ENCODE results near the gene SPI1.

Gene SPI1

DNA sequence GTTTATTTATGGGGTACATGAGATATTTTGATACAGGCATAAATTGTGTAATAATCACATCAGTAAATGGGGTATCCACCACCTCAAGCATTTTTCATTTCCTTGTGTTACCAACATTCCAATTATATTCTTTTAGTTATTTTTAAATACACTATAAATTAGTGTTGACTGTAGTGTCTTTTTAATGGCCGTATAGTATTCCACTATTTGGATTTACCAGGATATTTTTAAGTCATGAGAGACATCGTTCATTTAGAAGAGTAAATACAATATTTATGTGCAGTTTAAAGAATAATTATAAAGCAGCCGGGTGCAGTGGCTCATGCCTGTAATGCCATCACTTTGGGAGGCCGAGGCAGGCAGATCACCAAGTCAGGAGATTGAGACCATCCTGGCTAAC is 6.2 kb upstream of the SPI1 start:
- TF ChIP-seq EGR1 (IDR thresholded peaks at IDR 0.05) (no peak), ZBTB7A (IDR thresholded peaks at IDR 0.05; ENCODE audit: low read depth) (no peak), CREB1 (IDR thresholded peaks at IDR 0.05; ENCODE audit: low read depth) (no peak), EP300 (IDR thresholded peaks at IDR 0.05; ENCODE audit: borderline replicate concordance) (no peak), FOXM1 (IDR thresholded peaks at IDR 0.05; ENCODE audit: borderline replicate concordance, low read depth) (no peak), NFIC (IDR thresholded peaks at IDR 0.05) (no peak), YY1 (IDR thresholded peaks at IDR 0.05; ENCODE audit: low read depth) (no peak), TCF12 (IDR thresholded peaks at IDR 0.05; ENCODE audit: low read depth) (no peak), TAF1 (IDR thresholded peaks at IDR 0.05; ENCODE audit: low read depth) (no peak), TEAD4 (IDR thresholded peaks at IDR 0.05) (no peak)
- TF ChIP-seq, protein P1, sequence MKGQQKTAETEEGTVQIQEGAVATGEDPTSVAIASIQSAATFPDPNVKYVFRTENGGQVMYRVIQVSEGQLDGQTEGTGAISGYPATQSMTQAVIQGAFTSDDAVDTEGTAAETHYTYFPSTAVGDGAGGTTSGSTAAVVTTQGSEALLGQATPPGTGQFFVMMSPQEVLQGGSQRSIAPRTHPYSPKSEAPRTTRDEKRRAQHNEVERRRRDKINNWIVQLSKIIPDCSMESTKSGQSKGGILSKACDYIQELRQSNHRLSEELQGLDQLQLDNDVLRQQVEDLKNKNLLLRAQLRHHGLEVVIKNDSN (IDR thresholded peaks at IDR 0.05), result no peak
- TF ChIP-seq, protein P2, sequence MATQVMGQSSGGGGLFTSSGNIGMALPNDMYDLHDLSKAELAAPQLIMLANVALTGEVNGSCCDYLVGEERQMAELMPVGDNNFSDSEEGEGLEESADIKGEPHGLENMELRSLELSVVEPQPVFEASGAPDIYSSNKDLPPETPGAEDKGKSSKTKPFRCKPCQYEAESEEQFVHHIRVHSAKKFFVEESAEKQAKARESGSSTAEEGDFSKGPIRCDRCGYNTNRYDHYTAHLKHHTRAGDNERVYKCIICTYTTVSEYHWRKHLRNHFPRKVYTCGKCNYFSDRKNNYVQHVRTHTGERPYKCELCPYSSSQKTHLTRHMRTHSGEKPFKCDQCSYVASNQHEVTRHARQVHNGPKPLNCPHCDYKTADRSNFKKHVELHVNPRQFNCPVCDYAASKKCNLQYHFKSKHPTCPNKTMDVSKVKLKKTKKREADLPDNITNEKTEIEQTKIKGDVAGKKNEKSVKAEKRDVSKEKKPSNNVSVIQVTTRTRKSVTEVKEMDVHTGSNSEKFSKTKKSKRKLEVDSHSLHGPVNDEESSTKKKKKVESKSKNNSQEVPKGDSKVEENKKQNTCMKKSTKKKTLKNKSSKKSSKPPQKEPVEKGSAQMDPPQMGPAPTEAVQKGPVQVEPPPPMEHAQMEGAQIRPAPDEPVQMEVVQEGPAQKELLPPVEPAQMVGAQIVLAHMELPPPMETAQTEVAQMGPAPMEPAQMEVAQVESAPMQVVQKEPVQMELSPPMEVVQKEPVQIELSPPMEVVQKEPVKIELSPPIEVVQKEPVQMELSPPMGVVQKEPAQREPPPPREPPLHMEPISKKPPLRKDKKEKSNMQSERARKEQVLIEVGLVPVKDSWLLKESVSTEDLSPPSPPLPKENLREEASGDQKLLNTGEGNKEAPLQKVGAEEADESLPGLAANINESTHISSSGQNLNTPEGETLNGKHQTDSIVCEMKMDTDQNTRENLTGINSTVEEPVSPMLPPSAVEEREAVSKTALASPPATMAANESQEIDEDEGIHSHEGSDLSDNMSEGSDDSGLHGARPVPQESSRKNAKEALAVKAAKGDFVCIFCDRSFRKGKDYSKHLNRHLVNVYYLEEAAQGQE (IDR thresholded peaks at IDR 0.05; ENCODE audit: low read depth), result no peak
- TF ChIP-seq, protein P3, sequence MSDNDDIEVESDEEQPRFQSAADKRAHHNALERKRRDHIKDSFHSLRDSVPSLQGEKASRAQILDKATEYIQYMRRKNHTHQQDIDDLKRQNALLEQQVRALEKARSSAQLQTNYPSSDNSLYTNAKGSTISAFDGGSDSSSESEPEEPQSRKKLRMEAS (IDR thresholded peaks at IDR 0.05), result no peak

DNA sequence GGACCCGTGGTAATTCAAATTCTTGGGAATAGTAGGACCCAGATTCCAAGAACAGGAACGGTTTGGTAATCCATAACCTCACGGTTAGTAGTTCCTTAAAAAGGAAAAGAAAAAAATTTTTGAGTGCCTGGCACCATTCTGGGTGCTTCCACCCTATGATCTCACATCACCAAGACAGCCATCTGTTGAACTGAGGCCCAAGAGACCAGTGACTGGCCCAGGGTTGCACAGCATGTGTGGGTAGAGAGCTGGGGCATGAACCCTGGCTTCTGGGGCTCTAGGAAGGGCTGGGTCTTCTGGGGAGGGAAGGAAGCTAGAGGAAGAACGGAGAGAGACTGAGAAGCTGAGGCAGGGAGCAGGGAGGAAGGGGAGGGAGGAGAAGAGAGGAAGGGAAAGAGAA is 4.7 kb upstream of the SPI1 start:
- TF ChIP-seq TCF12 (IDR thresholded peaks at IDR 0.05; ENCODE audit: low read depth), result no peak
- TF ChIP-seq TAF1 (IDR thresholded peaks at IDR 0.05; ENCODE audit: low read depth), result no peak
- TF ChIP-seq, protein P1 (IDR thresholded peaks at IDR 0.05), result no peak
- TF ChIP-seq YY1 (IDR thresholded peaks at IDR 0.05; ENCODE audit: low read depth), result no peak
- no peak for TF ChIP-seq FOXM1 (IDR thresholded peaks at IDR 0.05; ENCODE audit: borderline replicate concordance, low read depth)
- TF ChIP-seq EGR1 (IDR thresholded peaks at IDR 0.05), result no peak
- TF ChIP-seq NFIC (IDR thresholded peaks at IDR 0.05), result no peak
- TF ChIP-seq RAD21 (IDR thresholded peaks at IDR 0.05; ENCODE audit: low read depth), result no peak
- no peak for TF ChIP-seq CREB1 (IDR thresholded peaks at IDR 0.05; ENCODE audit: low read depth)
- TF ChIP-seq CEBPB (IDR thresholded peaks at IDR 0.05), result no peak
- TF ChIP-seq TEAD4 (IDR thresholded peaks at IDR 0.05), result no peak
- TF ChIP-seq, protein P2 (IDR thresholded peaks at IDR 0.05; ENCODE audit: low read depth), result no peak
- TF ChIP-seq ZBTB7A (IDR thresholded peaks at IDR 0.05; ENCODE audit: low read depth), result no peak
- TF ChIP-seq EP300 (IDR thresholded peaks at IDR 0.05; ENCODE audit: borderline replicate concordance), result no peak

DNA sequence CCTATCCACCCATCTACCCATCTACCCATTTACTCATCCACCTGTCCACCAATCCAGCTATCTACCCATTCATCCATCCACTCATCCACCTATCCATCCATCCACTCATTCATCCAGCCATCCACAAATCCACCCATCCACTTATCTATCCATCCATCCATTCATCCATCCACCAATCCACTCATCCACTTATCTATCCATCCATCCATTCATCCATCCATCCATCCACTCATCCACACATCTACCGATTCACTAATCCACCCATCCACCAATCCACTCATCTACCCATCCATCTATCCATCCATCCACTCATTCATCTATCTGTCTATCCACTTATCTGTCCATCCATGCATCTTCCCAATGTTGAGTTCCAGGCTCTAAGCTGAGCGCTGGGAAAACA is 1.7 kb upstream of the SPI1 start:
- TF ChIP-seq EGR1 (IDR thresholded peaks at IDR 0.05) (no peak), NFIC (IDR thresholded peaks at IDR 0.05) (no peak), CREB1 (IDR thresholded peaks at IDR 0.05; ENCODE audit: low read depth) (no peak), CEBPB (IDR thresholded peaks at IDR 0.05) (no peak), TCF12 (IDR thresholded peaks at IDR 0.05; ENCODE audit: low read depth) (no peak), TEAD4 (IDR thresholded peaks at IDR 0.05) (no peak), YY1 (IDR thresholded peaks at IDR 0.05; ENCODE audit: low read depth) (no peak), TAF1 (IDR thresholded peaks at IDR 0.05; ENCODE audit: low read depth) (no peak)
- TF ChIP-seq, protein P1 (IDR thresholded peaks at IDR 0.05), result no peak
- TF ChIP-seq, protein P2 (IDR thresholded peaks at IDR 0.05; ENCODE audit: low read depth), result no peak
- TF ChIP-seq, protein P3 (IDR thresholded peaks at IDR 0.05), result no peak

DNA sequence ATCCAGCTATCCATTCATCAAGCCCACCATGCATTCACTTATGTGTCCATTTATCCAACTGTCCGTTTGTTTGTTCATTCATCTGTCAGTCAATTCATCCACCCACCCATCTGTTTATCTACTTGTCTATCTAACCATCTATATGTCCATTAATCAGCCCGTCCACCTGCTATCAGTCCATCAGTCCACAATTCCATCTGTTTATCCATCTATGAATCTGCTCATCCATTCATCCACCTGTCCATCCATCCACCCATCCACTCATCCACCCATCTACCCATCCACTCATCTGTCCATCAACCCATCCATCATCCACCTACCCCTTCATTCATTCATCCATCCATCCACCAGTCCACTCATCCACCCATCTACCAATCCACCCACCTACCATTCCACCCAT is 970 bp upstream of the SPI1 start:
- TF ChIP-seq CREB1 (IDR thresholded peaks at IDR 0.05; ENCODE audit: low read depth) (no peak), ZBTB7A (IDR thresholded peaks at IDR 0.05; ENCODE audit: low read depth) (no peak), YY1 (IDR thresholded peaks at IDR 0.05; ENCODE audit: low read depth) (no peak)

All from Ishikawa (cell line).